ENCODE measurements around the gene BRD4.

BRD4 gene

GRCh38 chr19:15263361-15263985 lies 68.9 kb downstream of the BRD4 start:
- TF ChIP-seq REST (IDR thresholded peaks at IDR 0.05; ENCODE audit: insufficient read depth in 1 of 2, low read depth in 2 of 2, low read length in 2 of 2) (no peak), TAF1 (IDR thresholded peaks at IDR 0.05; ENCODE audit: borderline replicate concordance, insufficient read depth, low read length) (no peak), FOXP2 (optimal IDR thresholded peaks at IDR 0.05; ENCODE audit: borderline replicate concordance, extremely low read depth, extremely low read length, insufficient read depth) (no peak), SIN3A (IDR thresholded peaks at IDR 0.05; ENCODE audit: borderline replicate concordance, insufficient read depth, low read length) (no peak), POLR2AphosphoS5 (IDR thresholded peaks at IDR 0.05; ENCODE audit: low read depth, low read length) (no peak)

- no peak for TF ChIP-seq POLR2AphosphoS5 (IDR thresholded peaks at IDR 0.05; ENCODE audit: low read depth, low read length)
- no peak for TF ChIP-seq TAF1 (IDR thresholded peaks at IDR 0.05; ENCODE audit: borderline replicate concordance, insufficient read depth, low read length)
- no peak for TF ChIP-seq SIN3A (IDR thresholded peaks at IDR 0.05; ENCODE audit: borderline replicate concordance, insufficient read depth, low read length)
- TF ChIP-seq REST (IDR thresholded peaks at IDR 0.05; ENCODE audit: insufficient read depth in 1 of 2, low read depth in 2 of 2, low read length in 2 of 2): no peak
- no peak for TF ChIP-seq FOXP2 (optimal IDR thresholded peaks at IDR 0.05; ENCODE audit: borderline replicate concordance, extremely low read depth, extremely low read length, insufficient read depth)
Measured at GRCh38 chr19:15262011-15262410, 70.3 kb downstream of the BRD4 start.

- TF ChIP-seq POLR2AphosphoS5 (IDR thresholded peaks at IDR 0.05; ENCODE audit: low read depth, low read length) (no peak), SIN3A (IDR thresholded peaks at IDR 0.05; ENCODE audit: borderline replicate concordance, insufficient read depth, low read length) (no peak), TAF1 (IDR thresholded peaks at IDR 0.05; ENCODE audit: borderline replicate concordance, insufficient read depth, low read length) (no peak), FOXP2 (optimal IDR thresholded peaks at IDR 0.05; ENCODE audit: borderline replicate concordance, extremely low read depth, extremely low read length, insufficient read depth) (no peak), REST (IDR thresholded peaks at IDR 0.05; ENCODE audit: insufficient read depth in 1 of 2, low read depth in 2 of 2, low read length in 2 of 2) (no peak)
Measured at GRCh38 chr19:15260939-15261338, 71.4 kb downstream of the BRD4 start.

- TF ChIP-seq SIN3A (IDR thresholded peaks at IDR 0.05; ENCODE audit: borderline replicate concordance, insufficient read depth, low read length) (no peak), POLR2AphosphoS5 (IDR thresholded peaks at IDR 0.05; ENCODE audit: low read depth, low read length) (no peak), FOXP2 (optimal IDR thresholded peaks at IDR 0.05; ENCODE audit: borderline replicate concordance, extremely low read depth, extremely low read length, insufficient read depth) (no peak)
Measured at GRCh38 chr19:15259907-15260306, 72.4 kb downstream of the BRD4 start.

GRCh38 chr19:15257782-15258181 lies 74.6 kb downstream of the BRD4 start:
- TF ChIP-seq REST (IDR thresholded peaks at IDR 0.05; ENCODE audit: insufficient read depth in 1 of 2, low read depth in 2 of 2, low read length in 2 of 2) (no peak), SIN3A (IDR thresholded peaks at IDR 0.05; ENCODE audit: borderline replicate concordance, insufficient read depth, low read length) (no peak), FOXP2 (optimal IDR thresholded peaks at IDR 0.05; ENCODE audit: borderline replicate concordance, extremely low read depth, extremely low read length, insufficient read depth) (no peak), TAF1 (IDR thresholded peaks at IDR 0.05; ENCODE audit: borderline replicate concordance, insufficient read depth, low read length) (no peak), POLR2AphosphoS5 (IDR thresholded peaks at IDR 0.05; ENCODE audit: low read depth, low read length) (no peak)
